Mesenchymal stem cell (in vitro differentiated cells and primary cell): ENCODE data around the gene TPD52L3.

Experiments
- DNase-seq: peaks from one replicate; pipeline ENCODE4 v3.0.0-alpha.2; 2013
- H2AFZ ChIP-seq: one replicate; pipeline ENCODE4 v1.6.1; 2013; ENCODE audit warnings: low read depth, mild to moderate bottlenecking, control low read depth, inconsistent platforms, low read length, moderate library complexity
- H2AK5ac ChIP-seq: 2 replicates; pipeline ENCODE4 v1.6.1; 2013; ENCODE audit warnings: low read length, moderate library complexity, mild to moderate bottlenecking, inconsistent platforms; ENCODE audit not compliant: severe bottlenecking
- H2BK120ac ChIP-seq: one replicate; pipeline ENCODE4 v1.6.1; 2013; ENCODE audit warnings: low read depth, mild to moderate bottlenecking, inconsistent platforms, low read length, moderate library complexity
- H2BK12ac ChIP-seq, 2 experiments: one replicate each; pipeline ENCODE4 v1.6.1; 2013; ENCODE audit warnings: inconsistent platforms in 2 of 2, low read length in 2 of 2, mild to moderate bottlenecking in 2 of 2, moderate library complexity in 2 of 2, control low read depth in 1 of 2
- H2BK15ac ChIP-seq: one replicate; pipeline ENCODE4 v1.6.1; 2013; ENCODE audit warnings: mild to moderate bottlenecking, low read depth, inconsistent platforms; ENCODE audit not compliant: poor library complexity, severe bottlenecking
- H2BK5ac ChIP-seq: 2 replicates; pipeline ENCODE4 v1.6.1; 2013; ENCODE audit warnings: low read depth, mild to moderate bottlenecking, low read length, control low read depth, inconsistent platforms; ENCODE audit not compliant: poor library complexity, severe bottlenecking
- H3K14ac ChIP-seq, 2 experiments: one replicate each; pipeline ENCODE4 v1.6.1; 2013; ENCODE audit warnings: inconsistent platforms in 2 of 2, low read length in 2 of 2, control low read depth in 1 of 2, mild to moderate bottlenecking in 1 of 2, moderate library complexity in 1 of 2
- H3K18ac ChIP-seq, 2 experiments: one replicate each; pipeline ENCODE4 v1.6.1; 2013; ENCODE audit warnings: inconsistent platforms in 2 of 2, low read length in 2 of 2, control low read depth in 1 of 2, low read depth in 1 of 2, mild to moderate bottlenecking in 1 of 2
- H3K23ac ChIP-seq, 2 experiments: one replicate each; pipeline ENCODE4 v1.6.1; 2013; ENCODE audit warnings: inconsistent platforms in 2 of 2, low read length in 2 of 2, mild to moderate bottlenecking in 2 of 2, moderate library complexity in 2 of 2, control low read depth in 1 of 2
- H3K27ac ChIP-seq: 2 replicates; pipeline ENCODE4 v1.5.1; 2013; ENCODE audit warnings: mild to moderate bottlenecking, moderate library complexity, low read length, control low read depth, inconsistent platforms; ENCODE audit not compliant: poor library complexity, severe bottlenecking
- H3K27me3 ChIP-seq, 2 experiments: 2 replicates each; pipeline versions ENCODE4 v1.6.1 to v1.7.0; 2013; ENCODE audit warnings: low read length in 2 of 2, mild to moderate bottlenecking in 2 of 2, moderate library complexity in 2 of 2, control low read depth in 1 of 2, inconsistent platforms in 1 of 2; ENCODE audit not compliant: control insufficient read depth in 1 of 2, insufficient read depth in 1 of 2
- H3K36me3 ChIP-seq, 2 experiments: 2 replicates each; pipeline versions ENCODE4 v1.6.1 to v1.7.0; 2013; ENCODE audit warnings: low read length in 2 of 2, control low read depth in 1 of 2, inconsistent platforms in 1 of 2, low read depth in 1 of 2, mild to moderate bottlenecking in 1 of 2; ENCODE audit not compliant: insufficient read depth in 2 of 2, control insufficient read depth in 1 of 2
- H3K4ac ChIP-seq, 2 experiments: one replicate each; pipeline ENCODE4 v1.6.1; 2013; ENCODE audit warnings: inconsistent platforms in 2 of 2, low read length in 2 of 2, mild to moderate bottlenecking in 2 of 2, moderate library complexity in 2 of 2, control low read depth in 1 of 2, low read depth in 1 of 2
- H3K4me1 ChIP-seq: 2 replicates; pipeline ENCODE4 v1.6.1; 2013; ENCODE audit warnings: low read depth, low read length, control low read depth; ENCODE audit not compliant: control insufficient read depth, insufficient read depth
- H3K4me2 ChIP-seq: 2 replicates; pipeline ENCODE4 v1.6.1; 2013; ENCODE audit warnings: low read length, mild to moderate bottlenecking, inconsistent platforms; ENCODE audit not compliant: poor library complexity, severe bottlenecking
- H3K4me3 ChIP-seq, 2 experiments: 2 replicates each; pipeline versions ENCODE4 v1.5.1 to v1.7.0; 2013; ENCODE audit warnings: low read length in 2 of 2, mild to moderate bottlenecking in 2 of 2, control low read depth in 1 of 2, low read depth in 1 of 2; ENCODE audit not compliant: insufficient read depth in 1 of 2
- H3K79me1 ChIP-seq: replicated peaks from 2 replicates; pipeline ENCODE4 v1.6.1; 2013; ENCODE audit warnings: mild to moderate bottlenecking, control low read depth, low read length, inconsistent platforms; ENCODE audit not compliant: poor library complexity, severe bottlenecking
- H3K9ac ChIP-seq: 2 replicates; pipeline ENCODE4 v1.7.0; 2013; ENCODE audit warnings: mild to moderate bottlenecking, low read length, moderate library complexity
- H3K9me3 ChIP-seq: 2 replicates; pipeline ENCODE4 v1.7.0; 2013; ENCODE audit warnings: mild to moderate bottlenecking, low read length; ENCODE audit not compliant: control insufficient read depth
- H4K8ac ChIP-seq: one replicate; pipeline ENCODE4 v1.6.1; 2013; ENCODE audit warnings: inconsistent platforms, mild to moderate bottlenecking, low read length, moderate library complexity
- H4K91ac ChIP-seq: one replicate; pipeline ENCODE4 v1.6.1; 2013; ENCODE audit warnings: mild to moderate bottlenecking, low read length, inconsistent platforms
- WGBS: methylation state at CpG from one replicate; pipeline ENCODE4 v1.1.7; 2013; ENCODE audit warnings: mixed read lengths; 5-methylcytosine and 5-hydroxymethylcytosine counted together

TPD52L3 gene

DNA sequence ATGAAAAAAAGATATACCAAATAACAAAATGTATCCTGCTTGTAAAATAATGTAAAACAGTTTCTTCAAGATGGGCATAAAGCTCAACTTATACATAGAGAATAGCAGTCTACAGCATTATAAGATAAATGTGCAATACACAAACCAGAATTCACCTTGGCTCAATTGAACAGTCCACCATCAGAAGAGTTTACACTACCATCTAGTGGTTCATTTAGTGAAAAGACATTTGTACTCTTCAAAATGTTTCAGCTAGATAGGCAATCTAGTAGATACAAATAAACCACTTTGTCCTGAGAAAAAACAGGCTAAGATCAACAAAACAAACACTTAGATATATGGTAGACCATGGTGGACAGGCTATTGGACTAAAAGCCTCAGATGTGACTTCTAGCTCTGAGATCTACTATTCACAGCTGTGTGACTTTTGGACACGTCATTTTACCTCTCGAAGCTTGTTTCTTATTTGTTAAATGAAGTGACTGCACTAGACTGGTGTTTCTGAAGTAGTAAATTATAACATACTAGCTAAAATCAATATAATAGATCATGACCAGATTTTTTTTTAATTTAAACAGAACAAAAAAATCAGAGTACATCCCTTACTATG, 22.1 kb upstream of the TPD52L3 start:
- H3K4ac ChIP-seq: no peak overlapping the region

GRCh38 chr9:6307551-6308096, 20.6 kb upstream of the TPD52L3 start:
- H3K4me1 ChIP-seq: no peaks in the 10 kb centered on the region
- no peak overlapping the region for H4K8ac ChIP-seq
- H3K4me2 ChIP-seq: no peak overlapping the region
- no peak overlapping the region for H3K23ac ChIP-seq
- peaks cover 0 to 26% of the 10 kb centered on the region in 2 experiments for H3K27me3 ChIP-seq
- DNase-seq: no peak
- no peak overlapping the region for H2BK12ac ChIP-seq
- no peak overlapping the region for H2BK120ac ChIP-seq
- WGBS: no CpG with 5 or more reads among the region's 1 CpG
- H3K9me3 ChIP-seq: no peaks in the 10 kb centered on the region
- H3K36me3 ChIP-seq: no peaks in the 10 kb centered on the region
- no peak overlapping the region for H3K4ac ChIP-seq
- no peak overlapping the region for H3K4me3 ChIP-seq
- H2AFZ ChIP-seq: no peak overlapping the region
- no peak overlapping the region for H3K9ac ChIP-seq
- no peak overlapping the region for H3K27ac ChIP-seq
- no peak overlapping the region for H2BK15ac ChIP-seq
- H3K14ac ChIP-seq: no peak overlapping the region
- H3K18ac ChIP-seq: no peak overlapping the region
- no peak overlapping the region for H2AK5ac ChIP-seq
- H2BK5ac ChIP-seq: no peak overlapping the region
- no peaks in the 10 kb centered on the region for H3K79me1 ChIP-seq
- no peak overlapping the region for H4K91ac ChIP-seq

More for the DNA sequence above, 22.1 kb upstream of the TPD52L3 start:
- Histone ChIP-seq H2BK12ac (no peak overlapping the region), H3K18ac (no peak overlapping the region), H3K23ac (no peak overlapping the region), H2BK15ac (no peak overlapping the region), H3K14ac (no peak overlapping the region), H3K9ac (no peak overlapping the region), H4K8ac (no peak overlapping the region), H2BK5ac (no peak overlapping the region), H3K4me1 (no peaks in the 10 kb centered on the region), H3K36me3 (no peaks in the 10 kb centered on the region), H3K27ac (no peak overlapping the region), H3K4me3 (no peak overlapping the region), H2AFZ (no peak overlapping the region), H3K4me2 (no peak overlapping the region), H4K91ac (no peak overlapping the region), H3K79me1 (no peaks in the 10 kb centered on the region), H3K9me3 (no peaks in the 10 kb centered on the region), H2BK120ac (no peak overlapping the region), H2AK5ac (no peak overlapping the region), H3K27me3 (peaks cover 0 to 24% of the 10 kb centered on the region in 2 experiments)
- WGBS: no CpG with 5 or more reads among the region's 2 CpGs
- peak; percentile 43 for DNase-seq

- no peak overlapping the region for H3K4ac ChIP-seq
- H3K4me1 ChIP-seq: no peaks in the 10 kb centered on the region
- H3K9me3 ChIP-seq: peaks cover 13% of the 10 kb centered on the region
- no peak overlapping the region for H3K4me3 ChIP-seq
- H3K27ac ChIP-seq: no peak overlapping the region
- no peaks in the 10 kb centered on the region for H3K36me3 ChIP-seq
- H4K8ac ChIP-seq: no peak overlapping the region
- H3K79me1 ChIP-seq: no peaks in the 10 kb centered on the region
- no peak overlapping the region for H3K18ac ChIP-seq
- H3K4me2 ChIP-seq: no peak overlapping the region
- H2AFZ ChIP-seq: no peak overlapping the region
- no peak overlapping the region for H3K14ac ChIP-seq
- DNase-seq: peak; percentile 2
- H2BK120ac ChIP-seq: no peak overlapping the region
- no peak overlapping the region for H4K91ac ChIP-seq
- no peak overlapping the region for H3K23ac ChIP-seq
- H2BK12ac ChIP-seq: no peak overlapping the region
- peaks cover 13 to 21% of the 10 kb centered on the region in 2 experiments for H3K27me3 ChIP-seq
- no peak overlapping the region for H3K9ac ChIP-seq
- WGBS: 76% methylated on average over 2 of the region's 4 CpGs
- H2BK5ac ChIP-seq: no peak overlapping the region
- H2AK5ac ChIP-seq: no peak overlapping the region
- H2BK15ac ChIP-seq: no peak overlapping the region
Measured at GRCh38 chr9:6330958-6331634, 2.9 kb downstream of the TPD52L3 start.

DNA sequence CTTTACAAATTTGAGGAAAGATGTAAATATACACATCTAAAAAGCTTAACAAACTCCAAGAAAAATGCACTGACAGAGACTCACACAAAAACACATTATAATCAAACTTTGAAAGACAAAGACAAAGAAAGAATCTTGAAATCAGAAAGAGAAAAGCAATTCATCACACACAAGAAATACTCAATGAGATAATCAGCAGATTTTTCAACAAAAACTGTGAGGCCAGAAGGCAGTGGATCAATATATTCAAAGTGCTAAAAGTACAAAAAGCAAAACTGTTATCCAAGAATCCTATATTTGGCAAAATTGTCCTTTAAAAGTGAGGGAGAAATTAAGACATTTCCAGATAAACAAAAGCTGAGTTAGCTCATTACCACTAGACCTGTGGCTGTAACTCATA, 6.1 kb downstream of the TPD52L3 start:
- Histone ChIP-seq H4K91ac (no peak overlapping the region), H2BK120ac (no peak overlapping the region)
- no peak for DNase-seq

More for the DNA sequence above, 6.1 kb downstream of the TPD52L3 start:
- H3K9me3 ChIP-seq: peaks cover 13% of the 10 kb centered on the region
- no peaks in the 10 kb centered on the region for H3K4me1 ChIP-seq
- no peak overlapping the region for H2AFZ ChIP-seq
- H2BK12ac ChIP-seq: no peak overlapping the region
- H3K4me2 ChIP-seq: no peak overlapping the region
- no peak overlapping the region for H3K4me3 ChIP-seq
- H3K14ac ChIP-seq: no peak overlapping the region
- no peak overlapping the region for H3K27ac ChIP-seq
- H3K27me3 ChIP-seq: peaks cover 4 to 10% of the 10 kb centered on the region in 2 experiments
- no peak overlapping the region for H2BK5ac ChIP-seq
- no peaks in the 10 kb centered on the region for H3K36me3 ChIP-seq
- H3K23ac ChIP-seq: no peak overlapping the region
- no peaks in the 10 kb centered on the region for H3K79me1 ChIP-seq
- H3K18ac ChIP-seq: no peak overlapping the region
- no peak overlapping the region for H4K8ac ChIP-seq
- no peak overlapping the region for H3K9ac ChIP-seq
- no peak overlapping the region for H2BK15ac ChIP-seq
- no peak overlapping the region for H3K4ac ChIP-seq
- H2AK5ac ChIP-seq: no peak overlapping the region
